BE2C (cell line): ENCODE measurements around the gene HACD2.

Experiments used
- DNase-seq: peaks from one replicate; pipeline ENCODE4 v3.0.0-alpha.2; 2020
- H3K27me3 ChIP-seq: fragments of 250-450 bp; sonication (Bioruptor Pico); 2 replicates; pipeline ENCODE4 v1.5.1; 2020; ENCODE audit warnings: mild to moderate bottlenecking
- H3K36me3 ChIP-seq: fragments of 250-450 bp; sonication (Bioruptor Pico); 2 replicates; pipeline ENCODE4 v1.5.1; 2020; ENCODE audit warnings: mild to moderate bottlenecking
- H3K4me1 ChIP-seq: fragments of 250-450 bp; sonication (Bioruptor Pico); 2 replicates; pipeline ENCODE4 v1.5.1; 2020
- H3K4me3 ChIP-seq: 2 replicates; pipeline ENCODE4 v1.5.1; 2011; ENCODE audit warnings: low read depth, low read length
- H3K9me3 ChIP-seq: fragments of 250-450 bp; sonication (Bioruptor Pico); 2 replicates; pipeline ENCODE4 v1.5.1; 2020
- CTCF ChIP-seq: IDR thresholded peaks from 2 replicates; pipeline ENCODE4 v1.5.1; 2012; ENCODE audit warnings: mild to moderate bottlenecking, low read depth, low read length

Gene HACD2

GRCh38 chr3:123597561-123597960, 12.7 kb upstream of the HACD2 start:
- Histone ChIP-seq H3K9me3 (no peaks in the 10 kb centered on the region), H3K27me3 (no peaks in the 10 kb centered on the region), H3K4me3 (no peak overlapping the region), H3K36me3 (no peaks in the 10 kb centered on the region; the same call in none of the 2 replicates), H3K4me1 (peaks cover 19% of the 10 kb centered on the region)
- no peak for TF ChIP-seq CTCF
- DNase-seq, result no peak

- Histone ChIP-seq H3K27me3 (no peaks in the 10 kb centered on the region), H3K9me3 (peaks cover 12% of the 10 kb centered on the region), H3K36me3 (peaks cover 9% of the 10 kb centered on the region), H3K4me3 (no peak overlapping the region), H3K4me1 (peaks cover 15% of the 10 kb centered on the region)
- no peak for TF ChIP-seq CTCF
- peak; percentile 35 for DNase-seq
Observed at GRCh38 chr3:123595396-123596180, 10.7 kb upstream of the HACD2 start.

GRCh38 chr3:123593381-123593780, 8.5 kb upstream of the HACD2 start:
- no peak for DNase-seq
- Histone ChIP-seq H3K27me3 (no peaks in the 10 kb centered on the region), H3K4me1 (peaks cover 14% of the 10 kb centered on the region), H3K9me3 (peaks cover 14% of the 10 kb centered on the region), H3K36me3 (peaks cover 15% of the 10 kb centered on the region), H3K4me3 (no peak overlapping the region)
- no peak for TF ChIP-seq CTCF

GRCh38 chr3:123590685-123591450, 6.0 kb upstream of the HACD2 start:
- H3K36me3 ChIP-seq, result peaks cover 15% of the 10 kb centered on the region
- no peak overlapping the region for H3K4me3 ChIP-seq
- peaks cover 14% of the 10 kb centered on the region for H3K9me3 ChIP-seq

GRCh38 chr3:123587401-123587800, 2.5 kb upstream of the HACD2 start:
- Histone ChIP-seq H3K27me3 (no peaks in the 10 kb centered on the region), H3K9me3 (peaks cover 14% of the 10 kb centered on the region), H3K4me1 (no peaks in the 10 kb centered on the region), H3K36me3 (peaks cover 20% of the 10 kb centered on the region), H3K4me3 (no peak overlapping the region)
- no peak for DNase-seq
- TF ChIP-seq CTCF, result no peak

More at GRCh38 chr3:123590685-123591450, 6.0 kb upstream of the HACD2 start:
- peaks cover 10% of the 10 kb centered on the region for H3K4me1 ChIP-seq
- no peak for TF ChIP-seq CTCF
- H3K27me3 ChIP-seq, result no peaks in the 10 kb centered on the region
- no peak for DNase-seq

- H3K9me3 ChIP-seq, result peaks cover 14% of the 10 kb centered on the region
- H3K4me1 ChIP-seq, result no peaks in the 10 kb centered on the region
Observed at GRCh38 chr3:123586968-123587367, 2.1 kb upstream of the HACD2 start.

More at GRCh38 chr3:123586968-123587367, 2.1 kb upstream of the HACD2 start:
- Histone ChIP-seq H3K36me3 (peaks cover 19% of the 10 kb centered on the region), H3K4me3 (no peak overlapping the region; the same call in 1 of the 2 replicates), H3K27me3 (no peaks in the 10 kb centered on the region)
- TF ChIP-seq CTCF, result no peak
- no peak for DNase-seq
